Thoracic aorta (tissue), 2 donors: ENCODE measurements around the gene CALHM4. TPM values are rescaled to one million over a fixed set of nuclear protein-coding genes. Genes with fewer than 3 reads are reported as not detected.
A peak's percentile ranks its signal among the peaks of the same experiment; 100 is the strongest.

Source experiments
- ATAC-seq: fragments of 150-250 bp; one replicate; pipeline ENCODE4 v1.8.0; 2017; ENCODE audit warnings: low read depth; ENCODE audit not compliant: insufficient number of reproducible peaks, low FRiP score
- DNase-seq: peaks from one replicate; pipeline ENCODE4 v3.0.0-alpha.2; 2020; ENCODE audit warnings: low spot score
- H3K27ac ChIP-seq, 2 donors: fragments of 200-600 bp; sonication (generic); 1 replicate in 1 of 2; 2 replicates in 1 of 2; pipeline ENCODE4 v1.5.1; 2016; ENCODE audit warnings: mild to moderate bottlenecking in 2 of 2, moderate library complexity in 2 of 2
- H3K27me3 ChIP-seq: fragments of 200-600 bp; sonication (generic); replicated peaks from 2 replicates; pipeline ENCODE4 v1.6.0; 2016; ENCODE audit warnings: mild to moderate bottlenecking; ENCODE audit not compliant: insufficient read depth
- H3K36me3 ChIP-seq: fragments of 200-600 bp; sonication (generic); one replicate; pipeline ENCODE4 v1.5.1; 2016
- H3K4me1 ChIP-seq, 2 donors: fragments of 200-600 bp; sonication (generic); 1 replicate in 1 of 2; 2 replicates in 1 of 2; pipeline versions ENCODE4 v1.5.1 to v1.6.0; 2016; ENCODE audit warnings: low read depth in 2 of 2, mild to moderate bottlenecking in 1 of 2; ENCODE audit not compliant: control insufficient read depth in 1 of 2
- H3K4me3 ChIP-seq: fragments of 200-600 bp; sonication (generic); 2 replicates; pipeline ENCODE4 v1.5.1; 2016; ENCODE audit warnings: mild to moderate bottlenecking
- H3K9me3 ChIP-seq: fragments of 200-600 bp; sonication (generic); 2 replicates; pipeline ENCODE4 v1.5.1; 2016
- CTCF ChIP-seq: fragments of 200-600 bp; sonication (generic); IDR thresholded peaks from one replicate; pipeline ENCODE4 v1.5.1; 2019; ENCODE audit warnings: antibody characterized with exemption
- total RNA-seq, 2 donors: library from RNA; depleted of rRNA; stranded (reverse); fragments of >200 nt; gene quantifications; one replicate each; pipeline versions ENCODE4 v1.1.0 to v1.2.3, GENCODE V29; 2016

CALHM4 gene
- total RNA-seq, 2 donors from 2014 or later: not detected

- TF ChIP-seq CTCF: no peak
Measured at GRCh38 chr6:116562019-116562403, 8.5 kb downstream of the CALHM4 start.

GRCh38 chr6:116562614-116563013 lies 9.1 kb downstream of the CALHM4 start:
- no peak for TF ChIP-seq CTCF
- Histone ChIP-seq H3K27ac (no peak overlapping the region), H3K4me3 (no peak overlapping the region), H3K27me3 (no peaks in the 10 kb centered on the region), H3K4me1 (no peaks in the 10 kb centered on the region), H3K9me3 (no peaks in the 10 kb centered on the region), H3K36me3 (no peaks in the 10 kb centered on the region)
- DNase-seq (no peak), ATAC-seq (no peak)

More at GRCh38 chr6:116562019-116562403, 8.5 kb downstream of the CALHM4 start:
- Histone ChIP-seq H3K9me3 (no peaks in the 10 kb centered on the region), H3K4me3 (no peak overlapping the region), H3K27ac (no peak overlapping the region), H3K36me3 (no peaks in the 10 kb centered on the region), H3K4me1 (no peaks in the 10 kb centered on the region), H3K27me3 (no peaks in the 10 kb centered on the region)
- DNase-seq: no peak
- ATAC-seq: no peak

- Histone ChIP-seq H3K27ac (no peak overlapping the region), H3K4me1 (no peaks in the 10 kb centered on the region), H3K36me3 (no peaks in the 10 kb centered on the region), H3K4me3 (no peak overlapping the region), H3K9me3 (no peaks in the 10 kb centered on the region), H3K27me3 (no peaks in the 10 kb centered on the region)
- no peak for DNase-seq
- ATAC-seq: no peak
- no peak for TF ChIP-seq CTCF
Measured at GRCh38 chr6:116563830-116564229, 10.3 kb downstream of the CALHM4 start.

GRCh38 chr6:116564311-116564710 lies 10.8 kb downstream of the CALHM4 start:
- Histone ChIP-seq H3K27me3 (no peaks in the 10 kb centered on the region), H3K9me3 (no peaks in the 10 kb centered on the region), H3K27ac (no peak overlapping the region), H3K36me3 (no peaks in the 10 kb centered on the region), H3K4me3 (no peak overlapping the region), H3K4me1 (no peaks in the 10 kb centered on the region)
- no peak for TF ChIP-seq CTCF
- no peak for DNase-seq
- ATAC-seq: no peak

- H3K27ac ChIP-seq: no peak overlapping the region
- H3K36me3 ChIP-seq: no peaks in the 10 kb centered on the region
- no peaks in the 10 kb centered on the region for H3K27me3 ChIP-seq
- no peak for TF ChIP-seq CTCF
- peaks cover 4 to 5% of the 10 kb centered on the region in 2 donors for H3K4me1 ChIP-seq
- peak overlapping the region; percentile 70 for H3K4me3 ChIP-seq
- H3K9me3 ChIP-seq: no peaks in the 10 kb centered on the region
- ATAC-seq (no peak), DNase-seq (no peak)
Measured at GRCh38 chr6:116564921-116565872, 11.6 kb downstream of the CALHM4 start.
